Measurements from ENCODE around the gene MREG.

- TF ChIP-seq KLF16 (tag by site-specific recombination; IDR thresholded peaks at IDR 0.05) (no peak), ZNF777 (tag by site-specific recombination; IDR thresholded peaks at IDR 0.05; ENCODE audit: borderline replicate concordance) (no peak), KLF7 (tag by site-specific recombination; IDR thresholded peaks at IDR 0.05; ENCODE audit: borderline replicate concordance) (no peak), ZNF555 (tag by site-specific recombination; conservative IDR thresholded peaks at IDR 0.05) (no peak), PATZ1 (tag by site-specific recombination; IDR thresholded peaks at IDR 0.05) (no peak), ZNF707 (tag by site-specific recombination; IDR thresholded peaks at IDR 0.05) (no peak), HOXA7 (CRISPR knock-in tag; IDR thresholded peaks at IDR 0.05; ENCODE audit: borderline replicate concordance) (no peak), KLF9 (tag by site-specific recombination; IDR thresholded peaks at IDR 0.05; ENCODE audit: low read depth) (no peak), ZNF664 (tag by site-specific recombination; IDR thresholded peaks at IDR 0.05) (no peak), KLF1 (tag by site-specific recombination; IDR thresholded peaks at IDR 0.05) (no peak)
- TF ChIP-seq, protein P1, sequence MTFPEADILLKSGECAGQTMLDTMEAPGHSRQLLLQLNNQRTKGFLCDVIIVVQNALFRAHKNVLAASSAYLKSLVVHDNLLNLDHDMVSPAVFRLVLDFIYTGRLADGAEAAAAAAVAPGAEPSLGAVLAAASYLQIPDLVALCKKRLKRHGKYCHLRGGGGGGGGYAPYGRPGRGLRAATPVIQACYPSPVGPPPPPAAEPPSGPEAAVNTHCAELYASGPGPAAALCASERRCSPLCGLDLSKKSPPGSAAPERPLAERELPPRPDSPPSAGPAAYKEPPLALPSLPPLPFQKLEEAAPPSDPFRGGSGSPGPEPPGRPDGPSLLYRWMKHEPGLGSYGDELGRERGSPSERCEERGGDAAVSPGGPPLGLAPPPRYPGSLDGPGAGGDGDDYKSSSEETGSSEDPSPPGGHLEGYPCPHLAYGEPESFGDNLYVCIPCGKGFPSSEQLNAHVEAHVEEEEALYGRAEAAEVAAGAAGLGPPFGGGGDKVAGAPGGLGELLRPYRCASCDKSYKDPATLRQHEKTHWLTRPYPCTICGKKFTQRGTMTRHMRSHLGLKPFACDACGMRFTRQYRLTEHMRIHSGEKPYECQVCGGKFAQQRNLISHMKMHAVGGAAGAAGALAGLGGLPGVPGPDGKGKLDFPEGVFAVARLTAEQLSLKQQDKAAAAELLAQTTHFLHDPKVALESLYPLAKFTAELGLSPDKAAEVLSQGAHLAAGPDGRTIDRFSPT (tag by site-specific recombination; IDR thresholded peaks at IDR 0.05): no peak
- TF ChIP-seq, protein P2, sequence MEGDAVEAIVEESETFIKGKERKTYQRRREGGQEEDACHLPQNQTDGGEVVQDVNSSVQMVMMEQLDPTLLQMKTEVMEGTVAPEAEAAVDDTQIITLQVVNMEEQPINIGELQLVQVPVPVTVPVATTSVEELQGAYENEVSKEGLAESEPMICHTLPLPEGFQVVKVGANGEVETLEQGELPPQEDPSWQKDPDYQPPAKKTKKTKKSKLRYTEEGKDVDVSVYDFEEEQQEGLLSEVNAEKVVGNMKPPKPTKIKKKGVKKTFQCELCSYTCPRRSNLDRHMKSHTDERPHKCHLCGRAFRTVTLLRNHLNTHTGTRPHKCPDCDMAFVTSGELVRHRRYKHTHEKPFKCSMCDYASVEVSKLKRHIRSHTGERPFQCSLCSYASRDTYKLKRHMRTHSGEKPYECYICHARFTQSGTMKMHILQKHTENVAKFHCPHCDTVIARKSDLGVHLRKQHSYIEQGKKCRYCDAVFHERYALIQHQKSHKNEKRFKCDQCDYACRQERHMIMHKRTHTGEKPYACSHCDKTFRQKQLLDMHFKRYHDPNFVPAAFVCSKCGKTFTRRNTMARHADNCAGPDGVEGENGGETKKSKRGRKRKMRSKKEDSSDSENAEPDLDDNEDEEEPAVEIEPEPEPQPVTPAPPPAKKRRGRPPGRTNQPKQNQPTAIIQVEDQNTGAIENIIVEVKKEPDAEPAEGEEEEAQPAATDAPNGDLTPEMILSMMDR (tag by site-specific recombination; IDR thresholded peaks at IDR 0.05): no peak
- TF ChIP-seq, protein P3, sequence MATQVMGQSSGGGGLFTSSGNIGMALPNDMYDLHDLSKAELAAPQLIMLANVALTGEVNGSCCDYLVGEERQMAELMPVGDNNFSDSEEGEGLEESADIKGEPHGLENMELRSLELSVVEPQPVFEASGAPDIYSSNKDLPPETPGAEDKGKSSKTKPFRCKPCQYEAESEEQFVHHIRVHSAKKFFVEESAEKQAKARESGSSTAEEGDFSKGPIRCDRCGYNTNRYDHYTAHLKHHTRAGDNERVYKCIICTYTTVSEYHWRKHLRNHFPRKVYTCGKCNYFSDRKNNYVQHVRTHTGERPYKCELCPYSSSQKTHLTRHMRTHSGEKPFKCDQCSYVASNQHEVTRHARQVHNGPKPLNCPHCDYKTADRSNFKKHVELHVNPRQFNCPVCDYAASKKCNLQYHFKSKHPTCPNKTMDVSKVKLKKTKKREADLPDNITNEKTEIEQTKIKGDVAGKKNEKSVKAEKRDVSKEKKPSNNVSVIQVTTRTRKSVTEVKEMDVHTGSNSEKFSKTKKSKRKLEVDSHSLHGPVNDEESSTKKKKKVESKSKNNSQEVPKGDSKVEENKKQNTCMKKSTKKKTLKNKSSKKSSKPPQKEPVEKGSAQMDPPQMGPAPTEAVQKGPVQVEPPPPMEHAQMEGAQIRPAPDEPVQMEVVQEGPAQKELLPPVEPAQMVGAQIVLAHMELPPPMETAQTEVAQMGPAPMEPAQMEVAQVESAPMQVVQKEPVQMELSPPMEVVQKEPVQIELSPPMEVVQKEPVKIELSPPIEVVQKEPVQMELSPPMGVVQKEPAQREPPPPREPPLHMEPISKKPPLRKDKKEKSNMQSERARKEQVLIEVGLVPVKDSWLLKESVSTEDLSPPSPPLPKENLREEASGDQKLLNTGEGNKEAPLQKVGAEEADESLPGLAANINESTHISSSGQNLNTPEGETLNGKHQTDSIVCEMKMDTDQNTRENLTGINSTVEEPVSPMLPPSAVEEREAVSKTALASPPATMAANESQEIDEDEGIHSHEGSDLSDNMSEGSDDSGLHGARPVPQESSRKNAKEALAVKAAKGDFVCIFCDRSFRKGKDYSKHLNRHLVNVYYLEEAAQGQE (tag by site-specific recombination; IDR thresholded peaks at IDR 0.05): no peak
Measured at GRCh38 chr2:216039918-216040317, 26.6 kb upstream of the MREG start.

Data from HEK293 (cell line).